OCI-LY3 (cell line): ENCODE measurements around the gene ZC3H13.

Source experiments
- CTCF ChIP-seq: fragments of 200-600, 300-600 bp; sonication (generic); IDR thresholded peaks from 2 replicates; pipeline ENCODE4 v1.5.1; 2014; ENCODE audit warnings: antibody characterized with exemption, low read length, low read depth
- EZH2phosphoT487 ChIP-seq: fragments of 200-600 bp; shearing (Covaris generic); IDR thresholded peaks from 2 replicates; pipeline ENCODE4 v1.6.1; 2018; ENCODE audit warnings: antibody characterized with exemption, mixed run types, low read depth

GRCh38 chr13:46031581-46032263 is 20.8 kb downstream of the ZC3H13 start:
- TF ChIP-seq CTCF, result no peak
- no peak for TF ChIP-seq EZH2phosphoT487
